ENCODE measurements around the gene S1PR2.

GRCh38 chr19:10226021-10226375 is 5.1 kb downstream of the S1PR2 start:
- TF ChIP-seq CTCF (IDR thresholded peaks at IDR 0.05) = no peak
- no peak for TF ChIP-seq POLR2AphosphoS5 (IDR thresholded peaks at IDR 0.05)
